Renal cortex interstitium (tissue), 11 donors: Measurements from ENCODE around the gene FURIN. TPM values are rescaled to one million over a fixed set of nuclear protein-coding genes. Genes with fewer than 3 reads are reported as not detected.

Source experiments
- DNase-seq, 11 donors: peaks; one replicate each; pipeline ENCODE4 v3.0.0-alpha.2; 2013; ENCODE audit warnings: low read depth in 9 of 11, low spot score in 4 of 11; ENCODE audit errors: extremely low read depth in 1 of 11
- polyA plus RNA-seq, 3 donors: library from polyadenylated mRNA; unstranded; fragments of 120-200 nt; gene quantifications; one replicate each; pipeline ENCODE4 v1.2.1, GENCODE V29; 2013; ENCODE audit not compliant: insufficient read length in 3 of 3

The FURIN gene
- polyA plus RNA-seq, 3 donors, result 35.5 to 51.2 (median 51.0) TPM

DNA sequence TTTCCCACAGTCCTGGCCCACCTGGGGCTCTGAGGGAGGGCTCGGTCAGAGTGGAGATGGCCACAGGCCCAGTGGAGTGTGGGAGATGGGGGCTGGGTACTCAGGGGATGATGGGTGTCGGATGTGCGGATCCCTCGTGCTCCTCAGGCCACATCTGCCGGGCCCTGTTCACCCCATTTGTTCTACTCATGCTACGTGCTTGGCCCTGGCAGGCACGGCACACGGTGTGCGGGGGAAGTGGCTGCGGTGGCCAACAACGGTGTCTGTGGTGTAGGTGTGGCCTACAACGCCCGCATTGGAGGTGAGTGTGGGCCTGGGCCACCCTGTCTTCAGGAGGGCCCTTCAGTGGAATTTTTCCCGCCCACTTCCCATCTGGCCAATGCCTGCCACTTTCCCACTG, 8.9 kb downstream of the FURIN start:
- DNase-seq, result no peak

DNA sequence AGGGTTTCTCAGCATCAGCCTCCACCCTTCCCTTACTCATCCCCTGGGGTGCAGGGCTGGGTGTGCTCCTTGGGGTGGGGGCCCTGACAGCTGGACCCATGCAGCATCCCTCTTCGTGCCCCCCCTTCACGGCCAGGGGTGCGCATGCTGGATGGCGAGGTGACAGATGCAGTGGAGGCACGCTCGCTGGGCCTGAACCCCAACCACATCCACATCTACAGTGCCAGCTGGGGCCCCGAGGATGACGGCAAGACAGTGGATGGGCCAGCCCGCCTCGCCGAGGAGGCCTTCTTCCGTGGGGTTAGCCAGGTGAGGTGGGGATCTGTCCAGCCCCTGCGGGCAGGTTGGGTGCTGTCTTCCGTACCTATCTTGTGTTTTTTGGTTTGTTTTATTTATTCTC, 9.6 kb downstream of the FURIN start:
- DNase-seq, result no peak

DNA sequence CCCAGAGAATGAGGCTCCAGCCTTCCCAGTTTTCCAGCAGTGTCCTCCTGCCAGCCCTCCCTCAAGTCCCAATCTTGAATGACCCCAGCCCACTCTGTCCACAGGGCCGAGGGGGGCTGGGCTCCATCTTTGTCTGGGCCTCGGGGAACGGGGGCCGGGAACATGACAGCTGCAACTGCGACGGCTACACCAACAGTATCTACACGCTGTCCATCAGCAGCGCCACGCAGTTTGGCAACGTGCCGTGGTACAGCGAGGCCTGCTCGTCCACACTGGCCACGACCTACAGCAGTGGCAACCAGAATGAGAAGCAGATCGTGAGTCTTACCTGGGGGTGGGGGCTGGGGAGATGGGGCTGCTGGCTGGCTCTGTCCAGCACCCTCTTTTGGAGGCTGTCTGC, 10.3 kb downstream of the FURIN start:
- DNase-seq, result no peak

DNA sequence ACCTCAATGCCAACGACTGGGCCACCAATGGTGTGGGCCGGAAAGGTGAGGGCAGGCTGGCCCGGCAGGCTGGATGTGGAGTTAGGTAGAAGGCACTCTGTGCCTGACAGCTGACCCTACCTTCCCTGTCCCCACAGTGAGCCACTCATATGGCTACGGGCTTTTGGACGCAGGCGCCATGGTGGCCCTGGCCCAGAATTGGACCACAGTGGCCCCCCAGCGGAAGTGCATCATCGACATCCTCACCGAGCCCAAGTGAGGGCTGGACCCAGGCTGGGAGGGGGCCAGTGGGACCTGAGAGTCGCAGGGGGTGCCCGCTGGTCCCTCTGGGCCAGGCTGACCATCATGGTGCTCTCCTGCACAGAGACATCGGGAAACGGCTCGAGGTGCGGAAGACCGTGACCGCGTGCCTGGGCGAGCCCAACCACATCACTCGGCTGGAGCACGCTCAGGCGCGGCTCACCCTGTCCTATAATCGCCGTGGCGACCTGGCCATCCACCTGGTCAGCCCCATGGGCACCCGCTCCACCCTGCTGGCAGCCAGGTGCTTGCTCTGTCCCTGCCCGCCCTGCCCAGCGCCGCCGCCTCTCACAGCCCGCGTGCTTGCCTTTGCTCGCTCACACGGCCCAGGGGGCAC, 11.5 kb downstream of the FURIN start:
- no peak for DNase-seq

DNA sequence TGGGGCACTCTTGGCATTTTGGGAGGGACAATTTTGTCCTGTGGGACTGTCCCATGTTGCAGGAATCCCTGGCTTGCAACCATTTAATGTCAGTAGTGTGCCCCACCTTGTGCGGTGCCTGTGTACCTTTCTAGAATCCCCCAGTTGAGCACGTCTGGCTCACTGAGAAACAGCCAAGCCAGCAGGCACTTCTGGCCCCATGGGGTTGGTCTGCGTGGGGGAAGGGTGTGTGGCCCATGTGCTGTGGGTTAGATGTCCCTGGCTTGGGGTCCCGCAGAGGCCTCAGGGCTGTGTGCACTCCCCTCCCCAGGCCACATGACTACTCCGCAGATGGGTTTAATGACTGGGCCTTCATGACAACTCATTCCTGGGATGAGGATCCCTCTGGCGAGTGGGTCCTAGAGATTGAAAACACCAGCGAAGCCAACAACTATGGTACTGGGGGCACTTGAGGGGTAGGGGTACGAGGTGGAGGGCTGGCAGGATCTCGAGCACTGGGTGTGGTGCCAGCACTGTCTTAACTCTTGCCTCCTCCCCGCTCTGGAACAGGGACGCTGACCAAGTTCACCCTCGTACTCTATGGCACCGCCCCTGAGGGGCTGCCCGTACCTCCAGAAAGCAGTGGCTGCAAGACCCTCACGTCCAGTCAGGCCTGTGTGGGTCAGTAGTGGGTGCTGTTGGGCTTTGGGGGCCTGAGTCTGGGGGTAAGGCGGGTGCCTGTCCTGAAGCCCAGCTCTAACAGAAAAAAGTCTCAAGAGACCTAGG, 12.2 kb downstream of the FURIN start:
- no peak for DNase-seq

DNA sequence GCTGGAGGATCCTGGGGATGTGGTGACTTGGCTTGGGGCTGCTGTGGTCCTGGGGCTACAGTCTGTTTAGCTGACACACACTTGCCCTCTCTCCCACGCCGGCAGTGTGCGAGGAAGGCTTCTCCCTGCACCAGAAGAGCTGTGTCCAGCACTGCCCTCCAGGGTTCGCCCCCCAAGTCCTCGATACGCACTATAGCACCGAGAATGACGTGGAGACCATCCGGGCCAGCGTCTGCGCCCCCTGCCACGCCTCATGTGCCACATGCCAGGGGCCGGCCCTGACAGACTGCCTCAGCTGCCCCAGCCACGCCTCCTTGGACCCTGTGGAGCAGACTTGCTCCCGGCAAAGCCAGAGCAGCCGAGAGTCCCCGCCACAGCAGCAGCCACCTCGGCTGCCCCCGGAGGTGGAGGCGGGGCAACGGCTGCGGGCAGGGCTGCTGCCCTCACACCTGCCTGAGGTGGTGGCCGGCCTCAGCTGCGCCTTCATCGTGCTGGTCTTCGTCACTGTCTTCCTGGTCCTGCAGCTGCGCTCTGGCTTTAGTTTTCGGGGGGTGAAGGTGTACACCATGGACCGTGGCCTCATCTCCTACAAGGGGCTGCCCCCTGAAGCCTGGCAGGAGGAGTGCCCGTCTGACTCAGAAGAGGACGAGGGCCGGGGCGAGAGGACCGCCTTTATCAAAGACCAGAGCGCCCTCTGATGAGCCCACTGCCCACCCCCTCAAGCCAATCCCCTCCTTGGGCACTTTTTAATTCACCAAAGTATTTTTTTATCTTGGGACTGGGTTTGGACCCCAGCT, 13.0 kb downstream of the FURIN start:
- DNase-seq, result no peak

DNA sequence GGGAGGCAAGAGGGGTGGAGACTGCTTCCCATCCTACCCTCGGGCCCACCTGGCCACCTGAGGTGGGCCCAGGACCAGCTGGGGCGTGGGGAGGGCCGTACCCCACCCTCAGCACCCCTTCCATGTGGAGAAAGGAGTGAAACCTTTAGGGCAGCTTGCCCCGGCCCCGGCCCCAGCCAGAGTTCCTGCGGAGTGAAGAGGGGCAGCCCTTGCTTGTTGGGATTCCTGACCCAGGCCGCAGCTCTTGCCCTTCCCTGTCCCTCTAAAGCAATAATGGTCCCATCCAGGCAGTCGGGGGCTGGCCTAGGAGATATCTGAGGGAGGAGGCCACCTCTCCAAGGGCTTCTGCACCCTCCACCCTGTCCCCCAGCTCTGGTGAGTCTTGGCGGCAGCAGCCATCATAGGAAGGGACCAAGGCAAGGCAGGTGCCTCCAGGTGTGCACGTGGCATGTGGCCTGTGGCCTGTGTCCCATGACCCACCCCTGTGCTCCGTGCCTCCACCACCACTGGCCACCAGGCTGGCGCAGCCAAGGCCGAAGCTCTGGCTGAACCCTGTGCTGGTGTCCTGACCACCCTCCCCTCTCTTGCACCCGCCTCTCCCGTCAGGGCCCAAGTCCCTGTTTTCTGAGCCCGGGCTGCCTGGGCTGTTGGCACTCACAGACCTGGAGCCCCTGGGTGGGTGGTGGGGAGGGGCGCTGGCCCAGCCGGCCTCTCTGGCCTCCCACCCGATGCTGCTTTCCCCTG, 13.8 kb downstream of the FURIN start:
- no peak for DNase-seq

DNA sequence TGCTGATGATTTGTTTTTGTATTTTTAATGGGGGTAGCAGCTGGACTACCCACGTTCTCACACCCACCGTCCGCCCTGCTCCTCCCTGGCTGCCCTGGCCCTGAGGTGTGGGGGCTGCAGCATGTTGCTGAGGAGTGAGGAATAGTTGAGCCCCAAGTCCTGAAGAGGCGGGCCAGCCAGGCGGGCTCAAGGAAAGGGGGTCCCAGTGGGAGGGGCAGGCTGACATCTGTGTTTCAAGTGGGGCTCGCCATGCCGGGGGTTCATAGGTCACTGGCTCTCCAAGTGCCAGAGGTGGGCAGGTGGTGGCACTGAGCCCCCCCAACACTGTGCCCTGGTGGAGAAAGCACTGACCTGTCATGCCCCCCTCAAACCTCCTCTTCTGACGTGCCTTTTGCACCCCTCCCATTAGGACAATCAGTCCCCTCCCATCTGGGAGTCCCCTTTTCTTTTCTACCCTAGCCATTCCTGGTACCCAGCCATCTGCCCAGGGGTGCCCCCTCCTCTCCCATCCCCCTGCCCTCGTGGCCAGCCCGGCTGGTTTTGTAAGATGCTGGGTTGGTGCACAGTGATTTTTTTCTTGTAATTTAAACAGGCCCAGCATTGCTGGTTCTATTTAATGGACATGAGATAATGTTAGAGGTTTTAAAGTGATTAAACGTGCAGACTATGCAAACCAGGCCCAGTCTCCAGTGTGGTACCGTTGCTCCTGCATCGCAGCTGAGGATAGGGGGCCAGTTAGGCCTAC, 14.6 kb downstream of the FURIN start:
- no peak for DNase-seq

DNA sequence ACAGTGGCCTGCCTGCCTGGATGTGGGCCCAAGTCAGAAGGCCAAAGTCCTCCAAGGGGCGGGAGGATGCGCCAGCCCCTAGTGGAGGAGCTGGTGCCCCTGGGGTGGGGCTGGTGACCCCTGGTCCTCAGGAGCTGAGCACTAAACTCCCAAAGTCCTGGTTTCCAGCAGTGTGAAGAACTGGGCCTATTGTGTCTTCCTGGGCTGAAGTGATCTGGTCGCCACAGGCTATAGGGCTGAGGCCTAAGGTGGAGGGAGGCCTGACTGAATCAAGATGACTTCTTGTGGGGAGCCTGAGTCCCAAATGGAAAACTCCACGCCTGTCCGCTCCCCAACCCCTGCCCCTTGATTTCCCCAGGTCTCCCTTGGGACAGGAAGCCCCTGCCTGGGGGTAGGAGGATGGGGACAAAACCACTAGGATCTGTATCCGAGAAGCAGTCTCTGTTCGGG, 15.2 kb downstream of the FURIN start:
- DNase-seq, result no peak

DNA sequence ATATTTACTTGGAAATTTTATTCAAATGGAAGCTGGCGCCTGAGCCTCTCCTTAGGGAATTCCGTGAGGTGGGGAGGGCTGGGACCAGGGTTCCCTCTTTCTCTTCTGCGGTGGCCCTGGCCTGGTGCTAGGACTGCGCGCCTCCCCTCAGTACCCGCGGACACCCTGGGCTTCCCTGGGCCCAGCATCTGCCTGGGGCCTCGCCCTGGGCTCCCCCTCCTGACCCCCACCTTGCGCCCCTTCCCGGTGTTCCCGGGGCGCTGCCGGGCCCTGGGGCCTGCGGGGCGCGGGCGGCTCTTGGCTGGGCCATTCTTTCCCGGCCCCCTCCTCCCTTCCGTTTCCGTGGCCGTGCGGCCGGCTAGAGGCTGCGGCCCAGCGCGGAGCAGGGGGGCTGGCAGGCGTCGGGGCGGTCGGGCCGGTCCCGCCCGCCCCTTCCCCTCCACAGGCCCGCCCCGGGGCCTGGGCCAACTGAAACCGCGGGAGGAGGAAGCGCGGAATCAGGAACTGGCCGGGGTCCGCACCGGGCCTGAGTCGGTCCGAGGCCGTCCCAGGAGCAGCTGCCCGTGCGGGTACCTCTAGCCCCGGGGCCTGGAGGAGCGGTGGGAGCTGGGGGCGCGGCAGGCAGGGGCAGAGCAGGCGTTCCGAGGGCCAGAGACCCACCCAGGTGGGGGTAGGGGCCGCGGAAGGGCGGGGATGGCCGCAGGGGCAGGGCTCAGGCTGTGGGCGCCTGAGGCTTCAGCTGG, 15.8 kb downstream of the FURIN start, which contains the start of gene FES:
Gene FES, plus strand, starts transcription at position 529 of the 743 bp plus-strand sequence. CDS start 542 bp downstream, outside the sequence.
- peak in 3 of 11 donors; percentile 56 to 70 (median 61) for DNase-seq

DNA sequence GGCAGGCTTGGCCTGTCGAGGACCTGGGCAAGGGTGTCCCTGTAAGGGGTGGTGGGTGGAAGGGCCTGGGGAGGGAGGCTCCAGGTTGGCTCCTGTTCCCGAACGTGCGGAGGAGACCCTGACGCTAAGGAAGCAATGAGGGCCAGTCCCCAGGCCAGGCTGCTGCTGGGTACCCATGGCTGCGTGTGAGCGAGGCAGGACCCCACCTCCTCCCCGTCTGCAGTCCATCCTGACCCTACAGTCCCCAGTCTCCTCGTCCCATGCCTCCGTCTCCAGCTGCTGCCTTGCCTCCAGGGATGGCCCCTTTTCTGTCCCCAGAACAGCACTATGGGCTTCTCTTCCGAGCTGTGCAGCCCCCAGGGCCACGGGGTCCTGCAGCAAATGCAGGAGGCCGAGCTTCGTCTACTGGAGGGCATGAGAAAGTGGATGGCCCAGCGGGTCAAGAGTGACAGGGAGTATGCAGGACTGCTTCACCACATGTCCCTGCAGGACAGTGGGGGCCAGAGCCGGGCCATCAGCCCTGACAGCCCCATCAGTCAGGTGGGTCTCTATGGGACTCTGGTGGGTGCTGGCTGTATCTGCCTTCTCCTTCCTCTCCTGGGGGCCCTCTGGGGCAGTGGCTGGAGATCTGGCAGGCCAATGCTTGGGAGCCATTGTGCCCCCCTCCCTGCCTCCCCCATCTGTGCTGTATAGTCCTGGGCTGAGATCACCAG, 16.5 kb downstream of the FURIN start:
- no peak for DNase-seq

DNA sequence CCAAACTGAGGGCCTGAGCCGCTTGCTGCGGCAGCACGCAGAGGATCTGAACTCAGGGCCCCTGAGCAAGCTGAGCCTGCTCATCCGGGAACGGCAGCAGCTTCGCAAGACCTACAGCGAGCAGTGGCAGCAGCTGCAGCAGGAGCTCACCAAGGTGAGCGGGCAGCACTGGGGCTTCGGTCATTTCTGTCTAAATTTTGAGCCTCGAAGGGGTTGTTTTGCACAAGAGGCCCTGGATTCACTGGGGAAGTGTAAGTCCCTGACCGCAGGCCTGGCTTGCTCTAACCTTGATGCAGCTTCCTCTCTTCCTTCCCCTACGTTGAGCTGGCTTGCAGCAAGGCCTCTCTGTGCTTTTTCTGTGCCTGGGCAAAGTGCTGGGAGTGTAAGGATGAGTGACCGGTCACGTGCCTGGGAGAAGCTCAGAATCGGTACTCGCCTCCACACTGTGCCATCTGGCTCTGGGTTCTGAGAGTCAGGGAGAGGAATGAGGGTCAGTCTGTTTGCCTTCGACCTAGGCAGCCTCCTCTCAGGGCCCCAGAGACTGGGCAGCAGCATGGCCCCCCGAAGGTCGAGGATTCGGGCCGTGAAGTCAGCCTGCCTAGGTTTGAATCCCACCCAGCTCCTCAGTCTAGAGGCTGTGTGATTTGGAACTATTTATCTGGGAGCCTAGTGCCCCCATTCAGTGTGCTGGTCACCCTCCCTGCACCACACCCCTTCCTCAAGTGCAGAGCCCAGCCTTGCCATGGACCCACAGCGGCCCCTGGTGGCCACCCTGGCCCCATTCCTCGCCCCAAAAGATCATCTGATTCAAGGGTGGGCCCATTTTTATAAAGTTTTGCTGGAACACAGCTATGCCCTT, 17.3 kb downstream of the FURIN start:
- DNase-seq, result peak in 2 of 11 donors; percentile 54 to 59

DNA sequence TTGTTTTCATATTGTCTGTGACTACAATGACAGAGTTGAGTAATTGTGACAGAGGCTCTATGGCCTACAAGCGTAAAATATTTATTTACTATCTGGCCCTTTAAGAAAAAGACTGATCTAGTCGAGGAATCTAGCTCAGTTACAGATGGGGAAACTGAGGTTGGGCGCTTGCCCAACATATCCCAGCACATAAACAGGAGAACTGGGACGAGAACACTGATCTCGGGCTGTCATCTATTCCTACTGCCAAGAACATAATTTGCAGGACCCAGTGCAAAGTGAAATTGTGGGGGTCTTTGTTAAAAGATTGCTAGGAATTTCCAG, 17.9 kb downstream of the FURIN start:
- no peak for DNase-seq

DNA sequence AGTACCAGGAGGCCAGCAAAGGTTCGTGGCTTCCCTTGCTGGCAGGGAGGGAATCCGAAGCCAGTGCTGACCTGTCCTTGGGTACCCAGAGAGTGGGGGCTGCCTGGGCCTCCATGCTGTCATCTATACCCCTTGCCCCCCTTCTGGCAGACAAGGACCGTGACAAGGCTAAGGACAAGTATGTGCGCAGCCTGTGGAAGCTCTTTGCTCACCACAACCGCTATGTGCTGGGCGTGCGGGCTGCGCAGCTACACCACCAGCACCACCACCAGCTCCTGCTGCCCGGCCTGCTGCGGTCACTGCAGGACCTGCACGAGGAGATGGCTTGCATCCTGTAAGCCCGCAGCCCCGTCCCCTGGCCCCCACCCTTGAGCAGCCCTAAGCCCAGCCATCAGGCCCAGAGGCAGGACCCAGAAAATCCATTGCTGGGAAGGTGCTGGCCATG, 18.7 kb downstream of the FURIN start:
- DNase-seq, result no peak

DNA sequence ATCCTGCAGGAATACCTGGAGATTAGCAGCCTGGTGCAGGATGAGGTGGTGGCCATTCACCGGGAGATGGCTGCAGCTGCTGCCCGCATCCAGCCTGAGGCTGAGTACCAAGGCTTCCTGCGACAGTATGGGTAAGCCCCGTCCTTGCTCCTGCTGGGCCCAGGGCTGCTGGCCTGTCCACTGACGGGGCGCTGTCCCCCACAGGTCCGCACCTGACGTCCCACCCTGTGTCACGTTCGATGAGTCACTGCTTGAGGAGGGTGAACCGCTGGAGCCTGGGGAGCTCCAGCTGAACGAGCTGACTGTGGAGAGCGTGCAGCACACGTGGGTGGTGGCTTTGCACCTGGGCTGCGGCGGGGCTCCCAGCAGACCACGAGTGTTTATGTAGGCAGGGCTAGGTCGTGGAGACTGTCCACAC, 20.9 kb downstream of the FURIN start:
- no peak for DNase-seq

DNA sequence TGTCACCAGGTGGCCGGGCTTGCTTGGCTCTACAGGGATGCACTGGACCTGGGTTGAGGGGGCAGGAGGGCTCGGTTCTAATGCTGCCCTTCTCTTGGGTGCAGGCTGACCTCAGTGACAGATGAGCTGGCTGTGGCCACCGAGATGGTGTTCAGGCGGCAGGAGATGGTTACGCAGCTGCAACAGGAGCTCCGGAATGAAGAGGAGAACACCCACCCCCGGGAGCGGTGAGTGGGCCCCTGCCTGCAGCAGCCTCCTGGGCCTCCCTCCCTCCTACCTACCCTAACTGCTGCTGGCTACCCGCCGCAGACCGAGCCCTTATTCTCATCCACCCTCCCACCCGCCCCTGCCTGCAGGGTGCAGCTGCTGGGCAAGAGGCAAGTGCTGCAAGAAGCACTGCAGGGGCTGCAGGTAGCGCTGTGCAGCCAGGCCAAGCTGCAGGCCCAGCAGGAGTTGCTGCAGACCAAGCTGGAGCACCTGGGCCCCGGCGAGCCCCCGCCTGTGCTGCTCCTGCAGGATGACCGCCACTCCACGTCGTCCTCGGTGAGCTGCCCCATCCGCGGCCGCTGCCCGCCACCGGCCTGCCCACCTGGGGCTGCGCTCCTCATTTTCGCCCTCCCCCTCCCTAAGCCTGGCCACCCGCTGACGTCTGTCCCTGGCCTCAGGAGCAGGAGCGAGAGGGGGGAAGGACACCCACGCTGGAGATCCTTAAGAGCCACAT, 21.5 kb downstream of the FURIN start:
- no peak for DNase-seq
